ENCODE data around the gene ABCB4. TPM values are rescaled to one million over a fixed set of nuclear protein-coding genes. Genes with fewer than 3 reads are reported as not detected.

The ABCB4 gene
- total RNA-seq, 1 donor from 2014 or later = 19.8 TPM

DNA sequence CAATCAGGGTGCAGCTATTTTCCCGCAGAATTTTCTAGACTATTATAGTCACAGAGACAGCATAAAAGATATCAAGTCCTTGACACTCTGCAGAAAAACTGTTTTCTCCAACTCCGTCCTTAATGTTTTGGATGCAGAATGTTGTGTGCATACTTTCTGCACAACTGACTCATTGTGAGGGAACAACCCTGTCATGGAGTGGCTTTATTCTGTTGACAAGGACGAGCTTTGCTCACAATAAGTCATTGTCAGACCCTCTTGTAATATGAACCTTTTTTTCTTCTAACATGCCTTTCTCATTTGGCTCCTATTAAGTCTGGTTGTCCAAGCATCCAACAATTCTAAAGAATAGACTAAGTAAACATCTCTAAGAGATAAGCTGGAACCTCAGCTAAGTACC lies 17.3 kb downstream of the ABCB4 start:
- TF ChIP-seq, protein P1, sequence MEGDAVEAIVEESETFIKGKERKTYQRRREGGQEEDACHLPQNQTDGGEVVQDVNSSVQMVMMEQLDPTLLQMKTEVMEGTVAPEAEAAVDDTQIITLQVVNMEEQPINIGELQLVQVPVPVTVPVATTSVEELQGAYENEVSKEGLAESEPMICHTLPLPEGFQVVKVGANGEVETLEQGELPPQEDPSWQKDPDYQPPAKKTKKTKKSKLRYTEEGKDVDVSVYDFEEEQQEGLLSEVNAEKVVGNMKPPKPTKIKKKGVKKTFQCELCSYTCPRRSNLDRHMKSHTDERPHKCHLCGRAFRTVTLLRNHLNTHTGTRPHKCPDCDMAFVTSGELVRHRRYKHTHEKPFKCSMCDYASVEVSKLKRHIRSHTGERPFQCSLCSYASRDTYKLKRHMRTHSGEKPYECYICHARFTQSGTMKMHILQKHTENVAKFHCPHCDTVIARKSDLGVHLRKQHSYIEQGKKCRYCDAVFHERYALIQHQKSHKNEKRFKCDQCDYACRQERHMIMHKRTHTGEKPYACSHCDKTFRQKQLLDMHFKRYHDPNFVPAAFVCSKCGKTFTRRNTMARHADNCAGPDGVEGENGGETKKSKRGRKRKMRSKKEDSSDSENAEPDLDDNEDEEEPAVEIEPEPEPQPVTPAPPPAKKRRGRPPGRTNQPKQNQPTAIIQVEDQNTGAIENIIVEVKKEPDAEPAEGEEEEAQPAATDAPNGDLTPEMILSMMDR (IDR thresholded peaks at IDR 0.05) = no peak
- intact Hi-C loops (cut with micrococcal nuclease) = no loop called here

DNA sequence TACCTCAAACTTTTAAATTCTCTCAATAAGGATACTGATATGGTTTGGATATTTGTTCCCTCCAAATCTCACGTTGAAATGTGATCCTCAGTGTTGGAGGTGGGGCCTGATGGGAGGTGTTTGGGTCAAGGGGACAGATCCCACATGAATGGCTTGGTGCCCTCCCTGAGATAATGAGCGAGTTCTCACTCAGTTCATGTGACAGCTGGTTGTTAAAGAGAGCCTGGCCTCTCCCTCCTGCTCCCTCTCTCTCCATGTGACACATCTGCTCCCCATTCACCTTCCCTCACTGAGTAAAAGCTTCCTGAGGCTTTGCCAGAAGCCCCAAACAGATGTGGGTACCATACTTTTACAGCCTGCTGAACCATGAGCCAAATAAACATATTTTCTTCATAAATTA lies 19.2 kb downstream of the ABCB4 start:
- intact Hi-C loops (cut with micrococcal nuclease) = no loop called here
- Mint-ChIP-seq H3K27ac (peak overlapping the region; percentile 35), H3K27me3 (no peaks in the 10 kb centered on the region), H3K4me3 (no peak overlapping the region), H3K9me3 (no peaks in the 10 kb centered on the region), H3K36me3 (ENCODE audit: low read depth) (peaks cover 77% of the 10 kb centered on the region), H3K4me1 (no peaks in the 10 kb centered on the region)
- TF ChIP-seq, protein P1 (IDR thresholded peaks at IDR 0.05) = no peak
- no peak for DNase-seq
- ChIA-PET CTCF (no interaction called here), POLR2A (no interaction called here)
- ATAC-seq (ENCODE audit: low read depth) = no peak

More for the DNA sequence above, 17.3 kb downstream of the ABCB4 start:
- H3K9me3 Mint-ChIP-seq = no peaks in the 10 kb centered on the region
- DNase-seq (no peak), ATAC-seq (ENCODE audit: low read depth) (no peak)
- H3K36me3 Mint-ChIP-seq (ENCODE audit: low read depth) = peaks cover 65% of the 10 kb centered on the region
- no peaks in the 10 kb centered on the region for H3K4me1 Mint-ChIP-seq
- H3K4me3 Mint-ChIP-seq = no peak overlapping the region
- no peaks in the 10 kb centered on the region for H3K27me3 Mint-ChIP-seq
- ChIA-PET POLR2A (no interaction called here), CTCF (interaction anchor here (1.0 kb wide), 1 partner anchor 146 kb away, joined by 3 read pairs; no protein-coding TSS in a partner anchor)
- H3K27ac Mint-ChIP-seq = no peak overlapping the region

DNA sequence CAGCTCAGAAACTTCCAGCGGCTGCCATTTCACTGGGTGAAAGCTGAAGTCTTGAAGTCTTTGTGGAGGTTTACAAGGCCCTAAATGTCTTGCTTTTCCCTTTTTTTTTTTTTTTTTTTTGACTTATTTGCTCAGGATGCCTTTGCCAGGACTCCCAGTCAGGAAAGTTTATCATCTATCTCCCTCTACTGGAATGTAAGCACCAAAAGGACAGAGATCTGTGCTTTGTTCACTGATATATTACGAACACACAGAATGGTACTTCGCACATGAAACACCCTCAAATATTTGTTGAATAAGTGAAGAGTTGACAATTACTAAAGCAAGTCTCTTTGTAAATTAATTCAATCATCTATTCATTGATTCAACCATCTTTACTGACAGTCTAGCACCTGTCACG lies 23.2 kb downstream of the ABCB4 start:
- ChIA-PET POLR2A (interaction anchor here (0.7 kb wide), 1 partner anchor 42 kb away, joined by 10 read pairs; no protein-coding TSS in a partner anchor), CTCF (interaction anchor here (1.2 kb wide), 1 partner anchor 36 kb away, joined by 3 read pairs; no protein-coding TSS in a partner anchor)
- H3K4me1 Mint-ChIP-seq = peaks cover 3% of the 10 kb centered on the region
- ATAC-seq (ENCODE audit: low read depth) (no peak), DNase-seq (no peak)
- no peaks in the 10 kb centered on the region for H3K27me3 Mint-ChIP-seq
- H3K9me3 Mint-ChIP-seq = no peaks in the 10 kb centered on the region
- TF ChIP-seq, protein P1 (IDR thresholded peaks at IDR 0.05) = no peak
- H3K27ac Mint-ChIP-seq = no peak overlapping the region
- H3K4me3 Mint-ChIP-seq = no peak overlapping the region
- intact Hi-C loops (cut with micrococcal nuclease) = loop anchor here (2.0 kb wide), 1 partner anchor 17 kb away; no protein-coding TSS in a partner anchor
- peaks cover 77% of the 10 kb centered on the region for H3K36me3 Mint-ChIP-seq (ENCODE audit: low read depth)

DNA sequence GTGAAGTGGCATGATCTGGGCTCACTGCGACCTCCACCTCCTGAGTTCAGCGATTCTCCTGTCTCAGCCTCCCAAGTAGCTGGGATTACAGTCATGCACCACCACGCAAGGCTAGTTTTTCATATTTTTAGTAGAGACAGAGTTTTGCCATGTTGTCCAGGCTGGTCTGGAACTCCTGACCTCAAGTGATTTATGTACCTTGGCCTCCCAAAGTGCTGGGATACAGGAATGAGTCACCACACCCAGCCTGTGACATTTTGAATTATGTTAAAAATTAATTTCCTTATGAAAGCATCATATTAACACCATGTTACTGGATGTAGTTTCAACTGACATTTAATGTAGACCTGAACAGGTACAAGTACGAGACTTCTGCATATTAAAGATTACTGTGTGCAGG lies 24.3 kb downstream of the ABCB4 start:
- POLR2A ChIA-PET = no interaction called here
- peaks cover 75% of the 10 kb centered on the region for H3K36me3 Mint-ChIP-seq (ENCODE audit: low read depth)

DNA sequence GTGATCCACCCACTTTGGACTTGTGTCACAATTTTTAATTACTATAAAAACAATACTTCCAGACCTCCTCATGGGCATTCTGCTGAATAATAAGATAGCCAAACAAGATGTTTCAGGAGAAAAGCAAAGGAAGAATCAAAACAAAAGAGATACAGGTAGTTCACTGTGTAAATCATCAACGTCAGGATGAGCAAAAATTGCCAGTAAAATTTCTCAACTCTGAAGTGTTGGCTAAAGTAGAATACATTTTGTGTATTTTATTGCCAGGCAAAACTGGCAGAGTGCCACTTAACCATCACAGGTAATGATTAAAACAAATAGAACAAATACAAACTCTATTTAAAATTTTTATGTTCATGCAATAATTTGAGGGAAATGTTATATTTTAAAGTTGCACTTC lies 24.8 kb downstream of the ABCB4 start:
- H3K4me3 Mint-ChIP-seq = no peak overlapping the region
- H3K27me3 Mint-ChIP-seq = no peaks in the 10 kb centered on the region
- peaks cover 9% of the 10 kb centered on the region for H3K4me1 Mint-ChIP-seq
- ATAC-seq (ENCODE audit: low read depth) = no peak
- H3K27ac Mint-ChIP-seq = no peak overlapping the region
- H3K36me3 Mint-ChIP-seq (ENCODE audit: low read depth) = peaks cover 75% of the 10 kb centered on the region
- ChIA-PET POLR2A (no interaction called here), CTCF (no interaction called here)
- TF ChIP-seq, protein P1 (IDR thresholded peaks at IDR 0.05) = no peak
- no peak for DNase-seq
- no peaks in the 10 kb centered on the region for H3K9me3 Mint-ChIP-seq
- intact Hi-C loops (cut with micrococcal nuclease) = no loop called here

More for the DNA sequence above, 24.3 kb downstream of the ABCB4 start:
- H3K4me3 Mint-ChIP-seq = no peak overlapping the region
- H3K9me3 Mint-ChIP-seq = no peaks in the 10 kb centered on the region
- intact Hi-C loops (cut with micrococcal nuclease) = no loop called here
- H3K4me1 Mint-ChIP-seq = peaks cover 4% of the 10 kb centered on the region
- no peak for ATAC-seq (ENCODE audit: low read depth)
- no peaks in the 10 kb centered on the region for H3K27me3 Mint-ChIP-seq
- no peak for DNase-seq
- CTCF ChIA-PET = interaction anchor here (1.2 kb wide), 1 partner anchor 35 kb away, joined by 3 read pairs; no protein-coding TSS in a partner anchor
- no peak overlapping the region for H3K27ac Mint-ChIP-seq
- TF ChIP-seq, protein P1 (IDR thresholded peaks at IDR 0.05) = no peak
